DMS 273 (cell line): ENCODE results near the gene ANKRD26.

Experiments used
- DNase-seq: peaks from one replicate; lab custom pipeline; 2025; ENCODE audit not compliant: unreplicated experiment; lab: John Stamatoyannopoulos, UW

Gene ANKRD26

GRCh38 chr10:27022048-27022447, 78.2 kb downstream of the ANKRD26 start:
- no peak for DNase-seq

DNA sequence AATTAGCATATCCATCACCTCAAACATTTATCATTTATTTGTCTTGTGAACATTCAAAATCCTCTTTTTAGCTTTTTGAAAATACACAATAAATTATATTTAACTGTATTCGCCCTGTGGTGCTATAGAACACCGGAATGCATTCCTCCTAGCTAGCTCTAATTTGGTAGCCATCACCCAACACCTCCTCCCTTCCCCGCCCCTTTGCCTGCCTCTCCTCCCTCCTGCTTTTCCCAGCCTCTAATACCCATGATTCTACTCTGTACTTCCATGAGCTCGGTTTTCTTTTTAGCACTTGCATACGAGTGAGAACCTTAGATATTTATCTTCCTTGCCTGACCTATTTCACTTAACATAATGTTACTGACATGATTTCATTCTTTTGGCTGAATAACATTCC, 80.1 kb downstream of the ANKRD26 start:
- no peak for DNase-seq

DNA sequence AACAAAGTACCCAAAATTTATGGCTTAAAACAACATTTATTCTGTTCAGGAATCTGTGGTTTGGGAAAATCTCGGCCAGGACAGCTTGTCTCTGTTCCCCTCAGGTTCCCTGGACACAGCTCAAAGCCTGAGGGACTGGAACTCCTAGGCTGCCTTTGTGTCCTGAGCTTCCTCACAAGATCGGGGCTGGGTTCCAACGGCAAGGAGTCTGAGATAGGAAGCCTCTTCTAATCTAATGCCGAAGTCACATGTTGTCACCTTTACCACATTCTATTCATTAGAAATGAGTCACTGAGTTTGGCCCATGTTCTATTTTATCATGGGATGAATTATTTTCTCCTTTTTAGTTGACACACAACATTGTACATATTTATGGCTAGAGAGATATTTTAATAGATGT, 80.5 kb downstream of the ANKRD26 start:
- DNase-seq, result no peak

GRCh38 chr10:26997610-26998009, 102.7 kb downstream of the ANKRD26 start:
- DNase-seq, result no peak

DNA sequence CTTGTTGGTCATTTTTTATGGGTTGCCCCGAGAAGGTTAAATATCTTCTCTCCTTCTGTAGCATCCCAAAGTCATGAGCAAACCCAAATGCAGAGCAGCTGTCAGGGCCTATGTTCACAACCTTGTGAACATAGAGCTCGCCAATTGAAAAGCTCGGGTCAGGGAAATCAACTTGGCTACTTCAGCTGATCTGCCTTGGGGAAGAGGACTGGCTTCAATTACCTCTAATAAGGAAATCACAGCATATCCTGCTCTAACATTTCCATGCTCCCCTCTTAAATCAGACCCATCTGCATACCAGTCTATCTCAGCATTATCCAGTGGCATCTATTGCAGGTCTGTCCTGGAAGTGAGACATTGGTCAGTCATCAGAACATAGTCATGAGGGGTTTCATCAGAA, 105.6 kb downstream of the ANKRD26 start:
- no peak for DNase-seq

- DNase-seq, result no peak
These were observed 112.4 kb downstream of the ANKRD26 start for GRCh38 chr10:26987851-26988250.

DNA sequence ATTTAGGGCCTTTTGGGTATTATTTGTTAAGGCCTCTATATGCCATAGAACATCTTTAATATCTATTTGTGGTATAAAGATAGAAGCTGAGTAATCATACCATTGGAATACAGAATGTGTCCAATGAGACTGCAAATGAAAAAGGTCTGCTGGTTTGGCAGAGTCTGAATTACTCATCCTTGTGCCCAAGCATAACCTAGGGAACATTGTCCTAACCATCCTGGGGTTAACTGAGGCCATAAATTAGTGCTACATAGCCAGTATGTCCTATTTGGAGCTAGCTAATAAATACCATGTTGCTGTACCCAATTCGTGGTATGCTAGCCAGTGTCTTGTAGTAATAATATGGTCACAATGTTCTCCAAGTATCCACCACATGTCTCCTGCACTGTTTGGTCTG, 117.1 kb downstream of the ANKRD26 start:
- no peak for DNase-seq

GRCh38 chr10:26982058-26982457, 118.2 kb downstream of the ANKRD26 start:
- no peak for DNase-seq

- no peak for DNase-seq
These were observed 119.0 kb downstream of the ANKRD26 start for GRCh38 chr10:26981232-26981824.

- no peak for DNase-seq
These were observed 121.8 kb downstream of the ANKRD26 start for GRCh38 chr10:26978519-26978918.

- DNase-seq, result no peak
These were observed 122.7 kb downstream of the ANKRD26 start for GRCh38 chr10:26977635-26978034.

DNA sequence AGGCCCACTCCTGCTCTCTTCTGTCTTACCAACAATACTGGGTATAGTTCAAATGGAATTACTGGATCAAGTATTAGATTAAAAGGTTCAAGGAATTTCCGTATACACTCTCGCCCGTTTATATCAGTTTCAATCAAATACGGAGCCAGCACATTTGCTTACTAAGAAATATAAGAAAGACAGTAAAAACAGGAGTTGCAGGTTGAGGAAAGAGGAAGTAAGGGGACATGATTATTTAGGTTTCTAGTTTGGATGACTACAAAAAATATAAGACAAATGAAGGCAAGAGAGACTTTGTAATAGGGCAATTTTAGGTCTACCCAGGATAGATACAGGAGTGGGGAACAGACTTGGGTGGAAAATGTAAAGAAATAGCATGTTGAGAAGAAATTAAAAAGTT, 129.6 kb downstream of the ANKRD26 start:
- no peak for DNase-seq

DNA sequence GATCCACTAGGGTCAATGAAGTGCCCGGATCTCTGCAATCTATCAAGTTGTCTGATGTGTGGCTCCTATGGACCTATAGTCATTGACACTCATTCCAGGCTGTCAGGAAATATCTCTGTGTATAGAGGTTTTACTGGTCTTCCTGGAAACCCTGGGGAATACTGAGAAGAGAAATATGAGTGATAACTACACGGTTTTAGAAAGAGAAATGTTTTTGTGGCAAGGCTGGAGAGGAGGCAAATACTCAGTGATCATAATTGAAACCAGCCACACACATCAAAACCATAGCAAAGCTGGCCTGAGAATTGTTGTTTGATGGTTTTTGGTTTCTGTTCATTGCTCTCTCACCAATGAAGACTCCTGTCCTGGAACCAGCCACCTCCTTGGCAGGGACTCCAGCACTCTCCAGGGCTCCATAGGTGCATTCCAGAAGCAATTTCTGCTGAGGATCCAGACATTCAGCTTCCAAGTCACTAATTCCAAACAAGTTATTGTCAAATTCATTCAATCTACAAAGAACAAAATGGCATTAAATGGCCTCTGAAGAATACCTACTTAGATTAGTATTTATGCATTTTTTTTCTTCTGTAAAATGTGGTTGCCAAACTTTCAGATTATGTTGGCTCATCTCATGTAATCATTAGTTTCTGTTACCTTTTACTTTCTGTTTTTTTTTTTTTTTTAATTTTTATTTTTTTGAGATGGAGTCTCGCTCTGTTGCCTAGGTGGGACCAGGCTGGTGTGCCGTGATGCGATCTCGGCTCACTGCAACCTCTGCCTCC, 131.0 kb downstream of the ANKRD26 start:
- DNase-seq, result no peak

DNA sequence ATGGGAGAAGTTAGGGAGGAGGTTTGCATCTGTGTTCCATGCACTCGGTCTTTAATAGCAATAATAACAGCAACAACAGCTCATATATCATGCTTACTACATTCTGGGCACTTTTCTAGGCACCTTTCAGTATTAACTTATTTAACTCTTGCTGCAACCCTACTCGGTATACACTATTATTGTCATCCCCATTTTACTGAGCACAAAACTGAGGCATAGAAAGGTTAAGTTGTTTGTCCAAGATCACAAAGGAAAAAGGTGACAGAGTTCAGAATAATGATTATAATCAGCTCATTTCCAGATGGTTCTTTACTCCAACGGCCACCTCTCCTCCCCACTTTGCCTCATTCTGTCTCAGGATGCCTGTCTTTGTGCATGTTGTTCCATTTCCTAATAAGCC, 137.5 kb downstream of the ANKRD26 start:
- DNase-seq, result no peak

DNA sequence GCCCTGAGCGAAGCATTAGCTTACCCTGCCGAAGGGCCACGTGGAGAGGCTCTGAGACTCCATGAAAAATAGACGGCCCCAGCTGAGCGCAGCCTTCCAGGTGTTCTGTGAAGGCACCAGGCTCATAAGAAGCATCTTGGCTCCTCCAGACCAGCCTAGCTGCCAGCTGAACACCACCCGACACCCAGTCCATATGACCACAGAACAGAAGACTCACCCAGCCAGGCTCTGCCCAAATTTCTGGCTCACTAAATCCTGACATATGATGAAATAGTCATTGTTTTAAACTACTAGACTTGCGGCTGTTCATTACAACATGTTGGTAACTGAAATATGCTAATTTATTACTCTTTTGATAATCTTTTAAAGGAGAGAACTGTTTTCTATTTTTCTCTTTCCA, 140.0 kb downstream of the ANKRD26 start:
- no peak for DNase-seq

- no peak for DNase-seq
These were observed 140.5 kb downstream of the ANKRD26 start for GRCh38 chr10:26959841-26960240.
